ENCODE results near the gene DCLK2. TPM values are rescaled to one million over a fixed set of nuclear protein-coding genes. Genes with fewer than 3 reads are reported as not detected.

Gene DCLK2
- total and polyA plus RNA-seq, 2 of the 13 experiments (the other 11 are each of a cell fraction or from before 2014, with no cell fraction given), result not detected

DNA sequence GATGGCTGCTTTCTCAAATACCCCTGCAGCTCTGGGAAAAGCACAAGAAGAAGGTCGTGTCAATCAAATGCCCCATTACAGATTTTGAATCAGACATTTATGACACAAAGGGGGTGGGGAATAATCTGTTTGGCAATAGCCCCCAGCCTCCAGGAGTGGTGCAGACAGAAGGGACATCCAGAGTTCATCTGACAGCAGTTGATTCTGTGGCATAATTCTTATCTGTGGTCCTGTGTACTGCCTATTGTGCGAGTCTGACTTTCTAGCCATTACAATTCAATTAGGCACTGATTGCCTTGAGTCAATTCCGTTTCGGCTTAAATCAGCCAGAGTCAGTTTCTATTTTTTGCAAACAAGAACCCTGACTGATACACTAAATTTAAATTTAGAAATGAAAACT is 28.6 kb upstream of the DCLK2 start:
- no peaks in the 10 kb centered on the region for H3K4me1 ChIP-seq (ENCODE audit: insufficient read depth, low read length)
- no peaks in the 10 kb centered on the region for H3K79me2 ChIP-seq (ENCODE audit: insufficient read depth, low read length)
- DNase-seq (ENCODE audit: low spot score) (no peak), FAIRE-seq (no peak), ATAC-seq (no peak)
- no TSS peak for BruUV-seq (replicated peaks)
- no peaks in the 10 kb centered on the region for H3K36me3 ChIP-seq (replicated peaks in 1 of 2; ENCODE audit: control insufficient read depth in 1 of 2, insufficient read depth in 2 of 2, low read length in 2 of 2)
- no peaks in the 10 kb centered on the region; a peak in 1 of 5 replicates for H3K27me3 ChIP-seq (ENCODE audit: control insufficient read depth in 1 of 2, insufficient read depth in 2 of 2, low read length in 2 of 2)
- H3K4me2 ChIP-seq (ENCODE audit: low read depth, low read length), result no peak overlapping the region
- intact Hi-C loops (cut with micrococcal nuclease; ENCODE audit: unreplicated experiment) (no loop called here), in situ Hi-C loops (cut with HindIII; ENCODE audit: extremely low pct_ligation_motif_present, low pct_unique_long_range_greater_than_20kb) (no loop called here)
- WGBS (ENCODE audit: low lambda C conversion rate), result 20% methylated on average over 4 of the region's 4 CpGs
- no peak overlapping the region for H3K4me3 ChIP-seq (replicated peaks in 1 of 3; ENCODE audit: insufficient read depth in 1 of 3, low read depth in 2 of 3, low read length in 3 of 3)
- no peak overlapping the region for H3K9ac ChIP-seq (ENCODE audit: insufficient read depth, low read depth, low read length)
- no peaks in the 10 kb centered on the region for H3K9me3 ChIP-seq (ENCODE audit: low read length)
- no peaks in the 10 kb centered on the region for H4K20me1 ChIP-seq (ENCODE audit: insufficient read depth, low read length)
- ChIA-PET POLR2A (no interaction called here), CTCF (ENCODE audit: low intra/inter-chr PET ratio, low total read pairs) (no interaction called here)
- H3K27ac ChIP-seq (ENCODE audit: extremely low read length, insufficient read depth, low read length), result no peak overlapping the region
- H2AFZ ChIP-seq (ENCODE audit: low read length), result no peak overlapping the region
- TF ChIP-seq REXO4 (CRISPR knock-in tag; IDR thresholded peaks at IDR 0.05; ENCODE audit: borderline replicate concordance) (no peak), ZBTB42 (CRISPR knock-in tag; IDR thresholded peaks at IDR 0.05) (no peak), TGIF2 (CRISPR knock-in tag; IDR thresholded peaks at IDR 0.05) (no peak), DNMT1 (CRISPR knock-in tag; IDR thresholded peaks at IDR 0.05) (no peak), ZNF234 (CRISPR knock-in tag; conservative IDR thresholded peaks at IDR 0.05) (no peak), CBX1 (IDR thresholded peaks at IDR 0.05; ENCODE audit: low read depth) (no peak), SMYD3 (CRISPR knock-in tag; IDR thresholded peaks at IDR 0.05) (no peak), SMARCE1 (IDR thresholded peaks at IDR 0.05; ENCODE audit: borderline replicate concordance) (no peak), MIXL1 (CRISPR knock-in tag; IDR thresholded peaks at IDR 0.05) (no peak), ZNF780A (CRISPR knock-in tag; IDR thresholded peaks at IDR 0.05) (no peak), ZNF558 (CRISPR knock-in tag; IDR thresholded peaks at IDR 0.05; ENCODE audit: borderline replicate concordance) (no peak), ZNF564 (CRISPR knock-in tag; IDR thresholded peaks at IDR 0.05) (no peak)
- TF ChIP-seq, protein P1, sequence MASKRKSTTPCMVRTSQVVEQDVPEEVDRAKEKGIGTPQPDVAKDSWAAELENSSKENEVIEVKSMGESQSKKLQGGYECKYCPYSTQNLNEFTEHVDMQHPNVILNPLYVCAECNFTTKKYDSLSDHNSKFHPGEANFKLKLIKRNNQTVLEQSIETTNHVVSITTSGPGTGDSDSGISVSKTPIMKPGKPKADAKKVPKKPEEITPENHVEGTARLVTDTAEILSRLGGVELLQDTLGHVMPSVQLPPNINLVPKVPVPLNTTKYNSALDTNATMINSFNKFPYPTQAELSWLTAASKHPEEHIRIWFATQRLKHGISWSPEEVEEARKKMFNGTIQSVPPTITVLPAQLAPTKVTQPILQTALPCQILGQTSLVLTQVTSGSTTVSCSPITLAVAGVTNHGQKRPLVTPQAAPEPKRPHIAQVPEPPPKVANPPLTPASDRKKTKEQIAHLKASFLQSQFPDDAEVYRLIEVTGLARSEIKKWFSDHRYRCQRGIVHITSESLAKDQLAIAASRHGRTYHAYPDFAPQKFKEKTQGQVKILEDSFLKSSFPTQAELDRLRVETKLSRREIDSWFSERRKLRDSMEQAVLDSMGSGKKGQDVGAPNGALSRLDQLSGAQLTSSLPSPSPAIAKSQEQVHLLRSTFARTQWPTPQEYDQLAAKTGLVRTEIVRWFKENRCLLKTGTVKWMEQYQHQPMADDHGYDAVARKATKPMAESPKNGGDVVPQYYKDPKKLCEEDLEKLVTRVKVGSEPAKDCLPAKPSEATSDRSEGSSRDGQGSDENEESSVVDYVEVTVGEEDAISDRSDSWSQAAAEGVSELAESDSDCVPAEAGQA (IDR thresholded peaks at IDR 0.05; ENCODE audit: low read depth), result no peak
- TF ChIP-seq, protein P1 (CRISPR knock-in tag; IDR thresholded peaks at IDR 0.05; ENCODE audit: borderline replicate concordance), result no peak
- TF ChIP-seq, protein P2, sequence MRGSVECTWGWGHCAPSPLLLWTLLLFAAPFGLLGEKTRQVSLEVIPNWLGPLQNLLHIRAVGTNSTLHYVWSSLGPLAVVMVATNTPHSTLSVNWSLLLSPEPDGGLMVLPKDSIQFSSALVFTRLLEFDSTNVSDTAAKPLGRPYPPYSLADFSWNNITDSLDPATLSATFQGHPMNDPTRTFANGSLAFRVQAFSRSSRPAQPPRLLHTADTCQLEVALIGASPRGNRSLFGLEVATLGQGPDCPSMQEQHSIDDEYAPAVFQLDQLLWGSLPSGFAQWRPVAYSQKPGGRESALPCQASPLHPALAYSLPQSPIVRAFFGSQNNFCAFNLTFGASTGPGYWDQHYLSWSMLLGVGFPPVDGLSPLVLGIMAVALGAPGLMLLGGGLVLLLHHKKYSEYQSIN (CRISPR knock-in tag; IDR thresholded peaks at IDR 0.05; ENCODE audit: borderline replicate concordance), result no peak
- TF ChIP-seq, protein P3, sequence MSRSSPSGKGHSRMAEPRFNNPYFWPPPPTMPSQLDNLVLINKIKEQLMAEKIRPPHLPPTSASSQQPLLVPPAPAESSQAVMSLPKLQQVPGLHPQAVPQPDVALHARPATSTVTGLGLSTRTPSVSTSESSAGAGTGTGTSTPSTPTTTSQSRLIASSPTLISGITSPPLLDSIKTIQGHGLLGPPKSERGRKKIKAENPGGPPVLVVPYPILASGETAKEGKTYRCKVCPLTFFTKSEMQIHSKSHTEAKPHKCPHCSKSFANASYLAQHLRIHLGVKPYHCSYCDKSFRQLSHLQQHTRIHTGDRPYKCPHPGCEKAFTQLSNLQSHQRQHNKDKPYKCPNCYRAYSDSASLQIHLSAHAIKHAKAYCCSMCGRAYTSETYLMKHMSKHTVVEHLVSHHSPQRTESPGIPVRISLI (CRISPR knock-in tag; IDR thresholded peaks at IDR 0.05; ENCODE audit: borderline replicate concordance), result no peak
- TF ChIP-seq, protein P4, sequence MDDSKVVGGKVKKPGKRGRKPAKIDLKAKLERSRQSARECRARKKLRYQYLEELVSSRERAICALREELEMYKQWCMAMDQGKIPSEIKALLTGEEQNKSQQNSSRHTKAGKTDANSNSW (CRISPR knock-in tag; IDR thresholded peaks at IDR 0.05; ENCODE audit: borderline replicate concordance), result no peak
